Loucy (cell line): Measurements from ENCODE around the gene PPP2R3B.

Source experiments
- CTCF ChIP-seq: fragments of 200-600 bp; sonication (generic); conservative IDR thresholded peaks from 2 replicates; pipeline ENCODE4 v1.5.1; 2014; ENCODE audit warnings: mild to moderate bottlenecking, antibody characterized with exemption, low read length
- EZH2phosphoT487 ChIP-seq: fragments of 200-600 bp; IDR thresholded peaks from 2 replicates; pipeline ENCODE4 v1.6.1; 2018; ENCODE audit warnings: antibody characterized with exemption, mild to moderate bottlenecking, moderate library complexity, borderline replicate concordance

GRCh38 chrX:410296-410695 lies 23.6 kb upstream of the PPP2R3B start:
- TF ChIP-seq CTCF (no peak), EZH2phosphoT487 (no peak)
